ACHN (cell line): ENCODE data around the gene KLHL1.
A peak's percentile ranks its signal among the peaks of the same experiment; 100 is the strongest.

Experiments
- DNase-seq: peaks from one replicate; pipeline ENCODE4 v3.0.0-alpha.2; 2015
- in situ Hi-C: cut with HindIII; loops from 2 replicates; pipeline ENCODE4 v1.10.0; 2017; ENCODE audit warnings: low sequenced_read_pairs, low pct_ligation_motif_present, low pct_unique_long_range_greater_than_20kb

Gene KLHL1

DNA sequence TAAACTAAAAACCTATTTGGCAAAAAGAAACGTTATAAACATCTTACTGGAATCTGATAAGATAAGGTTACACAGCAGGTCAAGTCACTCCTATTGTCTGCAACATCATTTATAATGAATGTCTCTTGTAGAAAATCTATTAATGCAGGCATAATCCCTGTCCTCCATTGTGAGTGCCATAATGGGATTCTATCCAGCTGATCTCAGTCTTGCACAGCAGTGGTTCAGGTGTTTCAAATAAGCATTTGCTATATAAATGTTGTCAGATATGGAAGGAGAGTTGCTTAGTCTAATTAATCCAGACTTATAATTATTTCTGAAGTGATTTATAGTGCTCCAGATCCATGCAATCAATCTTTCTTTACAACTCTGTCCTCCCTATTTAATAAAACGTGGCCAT, 187.1 kb downstream of the KLHL1 start:
- in situ Hi-C loops: no loop called here
- no peak for DNase-seq

DNA sequence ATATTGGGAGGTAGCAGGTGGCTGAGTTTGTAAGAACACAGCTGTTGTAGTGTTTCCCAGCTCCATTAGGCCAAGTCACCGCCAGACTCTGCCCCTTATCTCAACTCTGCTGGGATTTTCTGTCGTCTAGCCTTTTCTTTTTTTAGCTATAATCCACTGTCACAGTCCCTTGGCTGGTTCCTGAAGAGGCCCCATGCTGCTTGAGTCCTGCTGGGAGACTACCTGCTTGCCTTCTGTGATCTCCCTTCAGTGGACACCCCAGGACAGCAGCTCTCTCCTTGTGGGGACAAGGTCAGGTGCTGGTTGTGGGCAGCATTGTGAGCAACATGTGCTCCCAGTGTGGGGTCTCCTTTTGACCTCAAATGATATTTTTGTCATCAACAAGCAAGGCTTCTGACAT, 195.6 kb downstream of the KLHL1 start:
- in situ Hi-C loops: no loop called here

DNA sequence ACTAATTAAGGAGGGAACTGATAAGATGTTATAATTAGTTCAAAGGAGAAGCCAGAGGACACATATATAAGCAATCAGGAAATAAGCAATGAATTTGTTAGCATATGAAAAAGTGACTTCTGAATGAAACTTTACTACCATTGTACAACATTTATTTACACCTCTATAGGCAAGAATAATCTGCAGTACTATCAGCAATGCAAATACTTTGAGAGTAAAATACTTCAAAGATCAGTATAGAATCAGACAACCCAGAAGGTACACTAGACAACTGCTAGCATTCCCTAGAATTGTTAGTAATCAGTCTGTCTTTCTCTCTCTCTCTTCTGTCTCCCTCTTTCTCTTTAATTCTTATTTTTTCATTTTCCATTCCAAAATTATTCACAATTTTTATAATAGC, 197.5 kb downstream of the KLHL1 start:
- DNase-seq: no peak
- in situ Hi-C loops: no loop called here

More for the DNA sequence above, 195.6 kb downstream of the KLHL1 start:
- DNase-seq: no peak

- in situ Hi-C loops: no loop called here
- no peak for DNase-seq
Measured at GRCh38 chr13:69904784-69905183, 203.5 kb downstream of the KLHL1 start.

DNA sequence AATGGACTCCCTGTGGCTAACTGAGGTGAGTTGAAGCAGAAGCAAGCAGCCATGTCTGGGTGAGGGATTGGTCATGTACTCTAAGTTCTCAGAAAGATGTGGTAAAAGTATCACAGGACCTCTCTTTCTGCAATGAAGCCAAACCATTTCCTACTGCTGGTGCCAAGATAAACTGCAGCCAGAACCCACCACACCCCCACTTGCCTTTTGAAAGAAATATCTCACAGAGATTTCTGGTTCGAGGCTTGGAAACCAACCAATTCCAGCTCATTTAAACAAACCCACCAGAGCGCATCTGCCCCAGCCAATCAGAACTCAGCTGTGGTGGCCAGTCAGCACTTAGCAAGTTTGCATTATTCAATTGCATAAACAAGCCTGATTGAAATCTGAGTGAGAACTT, 205.2 kb downstream of the KLHL1 start:
- in situ Hi-C loops: no loop called here
- no peak for DNase-seq

GRCh38 chr13:69882451-69882850, 225.8 kb downstream of the KLHL1 start:
- in situ Hi-C loops: no loop called here
- DNase-seq: no peak

DNA sequence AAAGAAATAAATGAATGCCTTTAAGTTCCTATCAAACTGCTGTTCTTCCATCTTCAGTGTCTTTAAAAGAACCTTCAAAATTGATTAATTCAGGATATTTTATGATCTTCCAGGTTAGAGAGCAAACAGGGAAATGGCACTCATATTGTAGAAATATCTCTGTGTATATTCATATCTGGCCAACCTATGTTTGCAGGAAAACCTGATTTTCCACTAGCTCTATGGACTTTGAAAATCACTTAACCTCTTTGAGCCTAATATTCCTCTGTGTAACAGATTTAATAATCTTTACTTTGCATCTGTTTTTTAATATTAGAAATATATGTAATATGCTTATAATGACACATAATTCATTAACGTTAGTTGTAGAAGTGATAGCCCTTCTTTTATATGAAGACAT, 228.3 kb downstream of the KLHL1 start:
- in situ Hi-C loops: no loop called here
- DNase-seq: no peak

DNA sequence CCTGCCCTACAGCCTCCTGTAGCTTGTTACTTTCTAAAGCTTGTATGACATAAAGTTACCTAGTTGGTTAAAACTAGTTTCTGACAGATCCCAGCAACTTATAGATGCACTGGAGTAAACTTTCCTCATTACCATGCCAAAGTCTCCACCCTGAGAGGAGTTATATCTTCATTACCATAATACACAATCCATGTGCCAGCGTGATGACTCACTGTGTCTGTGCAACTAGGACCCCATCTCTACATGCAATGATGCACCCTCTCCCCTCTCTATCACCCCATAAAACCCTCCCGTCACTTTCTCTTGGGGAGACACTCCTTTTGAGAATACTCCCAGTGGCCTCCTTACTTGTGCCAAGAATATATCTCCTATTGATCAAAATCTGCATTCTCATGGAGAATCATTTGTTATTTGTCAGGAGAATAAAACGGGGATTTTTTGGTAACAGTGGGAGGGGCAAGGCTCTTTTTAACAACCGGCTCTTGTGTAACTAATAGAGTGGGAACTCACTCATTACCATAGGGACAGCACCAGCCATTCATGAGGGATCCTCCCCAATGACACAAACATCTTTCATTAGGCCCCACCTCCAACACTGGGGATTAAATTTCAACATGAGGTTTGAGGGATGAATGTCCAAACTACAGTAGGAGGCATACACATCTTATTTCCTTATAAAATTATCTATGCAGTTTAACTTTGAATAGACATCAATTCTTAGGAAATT, 235.8 kb downstream of the KLHL1 start:
- in situ Hi-C loops: no loop called here
- DNase-seq: no peak

- in situ Hi-C loops: no loop called here
- DNase-seq: no peak
Measured at GRCh38 chr13:69866555-69866954, 241.7 kb downstream of the KLHL1 start.

DNA sequence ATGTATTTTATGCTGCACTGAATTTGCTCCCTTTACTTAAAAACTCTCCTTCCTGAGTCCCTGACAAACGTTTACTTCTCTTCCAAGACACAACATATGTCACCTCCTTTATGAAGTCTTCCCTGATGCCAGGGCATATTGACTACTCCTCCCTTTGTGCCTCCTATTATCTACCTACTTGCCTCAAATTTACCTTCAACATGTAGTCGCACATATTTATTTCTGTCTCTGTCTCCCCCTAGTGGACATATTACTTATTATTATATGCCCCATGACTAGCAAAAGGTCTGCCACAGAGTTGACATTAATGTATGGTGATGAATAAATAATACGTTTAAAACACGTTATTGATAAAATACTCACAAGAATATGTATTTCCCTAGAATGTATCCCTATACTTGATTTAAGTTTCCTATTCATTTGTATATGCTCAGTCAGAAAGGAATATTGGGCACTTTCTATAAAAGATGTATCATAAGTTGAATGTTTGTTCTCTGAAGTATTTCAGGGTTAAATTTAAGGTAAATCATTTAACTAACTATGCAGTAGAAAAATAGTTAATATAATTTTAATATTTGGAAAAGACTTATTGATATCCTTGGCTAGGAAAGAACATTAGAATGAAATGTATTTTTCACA, 250.9 kb downstream of the KLHL1 start:
- in situ Hi-C loops: no loop called here
- peak; percentile 75 for DNase-seq

GRCh38 chr13:69856331-69856730, 251.9 kb downstream of the KLHL1 start:
- in situ Hi-C loops: no loop called here
- DNase-seq: peak; percentile 85

GRCh38 chr13:69828527-69828926, 279.7 kb downstream of the KLHL1 start:
- in situ Hi-C loops: no loop called here
- no peak for DNase-seq

DNA sequence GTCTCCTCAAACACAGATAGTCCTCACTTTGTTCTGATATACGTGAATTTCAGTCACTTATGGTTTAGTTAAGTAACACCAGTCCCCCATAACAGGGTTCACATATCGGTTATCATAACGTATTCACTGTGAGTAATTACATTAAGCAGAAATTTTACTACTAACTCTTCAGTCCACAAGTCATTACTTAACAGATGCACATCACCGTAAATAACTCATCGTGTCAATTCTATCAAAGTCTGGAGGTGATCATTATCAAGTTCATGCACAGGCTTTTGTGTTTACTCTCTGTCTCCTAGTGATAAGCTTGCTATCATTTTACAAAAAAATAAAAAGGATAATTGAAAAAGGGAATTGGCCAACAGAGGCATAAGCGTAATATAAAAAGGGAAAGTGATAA, 288.1 kb downstream of the KLHL1 start:
- DNase-seq: no peak
- in situ Hi-C loops: no loop called here

GRCh38 chr13:69817333-69817869, 290.9 kb downstream of the KLHL1 start:
- no peak for DNase-seq
- in situ Hi-C loops: no loop called here

DNA sequence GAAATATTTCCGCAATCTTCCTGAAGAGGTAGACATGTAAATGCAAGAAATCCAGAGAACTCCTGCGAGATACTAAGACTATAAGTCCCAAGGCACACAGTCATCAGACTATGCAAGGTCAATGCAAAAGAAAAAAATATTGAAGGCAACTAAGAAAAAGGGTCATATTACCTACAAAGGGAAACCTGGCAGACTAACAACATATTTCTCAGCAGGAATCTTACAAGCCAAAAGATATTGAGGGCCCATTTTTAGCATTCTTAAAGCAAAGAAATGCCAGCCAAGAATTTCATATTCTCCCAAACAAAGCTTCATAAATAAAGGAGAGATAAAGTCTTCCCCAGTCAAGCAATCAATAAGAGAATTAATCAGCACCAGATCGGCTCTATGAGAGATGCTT, 299.1 kb downstream of the KLHL1 start:
- in situ Hi-C loops: no loop called here
- DNase-seq: no peak

- DNase-seq: no peak
- in situ Hi-C loops: no loop called here
Measured at GRCh38 chr13:69796256-69796655, 312.0 kb downstream of the KLHL1 start.

GRCh38 chr13:69793783-69794453, 314.3 kb downstream of the KLHL1 start:
- DNase-seq: no peak
- in situ Hi-C loops: no loop called here

DNA sequence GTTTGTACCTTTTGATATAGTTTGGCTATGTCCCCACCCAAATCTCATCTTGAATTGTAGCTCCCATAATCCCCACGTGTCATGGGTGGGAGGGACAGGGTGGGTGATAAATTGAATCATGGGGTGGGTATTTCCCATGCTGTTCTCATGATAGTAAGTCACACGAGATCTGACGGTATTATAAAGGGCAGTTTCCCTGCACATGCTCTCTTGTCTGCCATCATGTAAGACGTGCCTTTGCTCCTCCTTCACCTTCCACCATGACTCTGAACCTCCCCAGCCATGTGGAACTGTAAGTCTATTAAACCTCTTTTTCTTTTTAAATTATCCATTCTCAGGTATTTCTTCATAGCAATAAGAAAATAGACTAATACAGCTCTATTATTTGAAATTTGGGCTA, 331.3 kb downstream of the KLHL1 start:
- no peak for DNase-seq
- in situ Hi-C loops: no loop called here

DNA sequence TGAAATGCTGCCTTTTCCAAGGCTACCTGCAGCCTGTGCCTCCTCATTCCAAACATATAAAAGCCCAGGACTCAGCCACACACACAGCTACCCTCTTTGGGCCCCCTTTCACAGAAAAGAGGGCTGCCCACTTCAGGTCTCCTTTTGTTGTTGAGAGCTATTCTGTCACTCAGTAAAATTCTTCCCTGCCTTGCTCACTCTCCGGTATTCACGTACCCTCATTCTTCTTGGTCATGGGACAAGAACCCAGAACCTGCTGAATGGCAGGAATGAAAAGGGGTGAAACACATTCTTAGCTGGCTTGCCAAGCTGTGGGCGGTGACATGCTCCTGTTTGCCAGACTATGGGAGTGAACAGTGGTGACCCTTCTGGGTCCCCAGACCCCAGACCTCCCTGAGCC, 338.6 kb downstream of the KLHL1 start:
- in situ Hi-C loops: no loop called here
- no peak for DNase-seq

DNA sequence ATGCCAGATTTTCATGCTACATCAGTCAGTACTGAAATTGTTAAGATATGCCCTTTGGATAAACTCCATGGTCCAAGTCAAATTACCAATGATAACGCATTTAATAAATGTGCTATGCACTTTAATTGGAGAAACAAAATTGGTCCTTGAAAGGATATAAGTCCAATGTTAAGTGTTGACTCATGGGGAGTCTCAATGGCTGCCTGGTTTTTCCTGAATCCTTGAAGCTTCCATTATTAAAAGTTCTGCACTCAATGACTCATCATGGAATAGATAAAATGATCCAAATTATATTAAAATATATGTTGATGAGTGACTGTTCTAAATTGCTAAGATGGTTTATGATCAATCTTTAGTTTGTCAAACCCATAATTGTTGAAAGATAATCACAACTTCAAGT, 346.7 kb downstream of the KLHL1 start:
- in situ Hi-C loops: no loop called here
- no peak for DNase-seq
